Esophagus (tissue), 2 donors: ENCODE data around the gene TMTC1. TPM values are rescaled to one million over a fixed set of nuclear protein-coding genes. Genes with fewer than 3 reads are reported as not detected.
"Not testable (repeated sequence)": the region's sequence is repeated elsewhere in the genome, so short reads cannot be mapped to it uniquely, and the experiment has no call there.

Source experiments
- H3K27ac ChIP-seq, 2 donors: one replicate each; pipeline ENCODE4 v1.5.1; 2013; ENCODE audit warnings: low read depth in 2 of 2, mild to moderate bottlenecking in 2 of 2, inconsistent platforms in 1 of 2, low read length in 1 of 2, moderate library complexity in 1 of 2
- H3K27me3 ChIP-seq, 2 donors: one replicate each; pipeline ENCODE4 v1.6.1; 2013; ENCODE audit warnings: low read length in 2 of 2, control low read depth in 1 of 2, mild to moderate bottlenecking in 1 of 2; ENCODE audit not compliant: insufficient read depth in 2 of 2, control insufficient read depth in 1 of 2
- H3K36me3 ChIP-seq, 2 donors: one replicate each; pipeline ENCODE4 v1.6.1; 2013; ENCODE audit warnings: low read length in 1 of 2; ENCODE audit not compliant: control insufficient read depth in 2 of 2, insufficient read depth in 2 of 2
- H3K4me1 ChIP-seq, 2 donors: one replicate each; pipeline ENCODE4 v1.6.1; 2013; ENCODE audit warnings: low read length in 1 of 2; ENCODE audit not compliant: control insufficient read depth in 2 of 2, insufficient read depth in 2 of 2
- H3K4me3 ChIP-seq, 2 donors: one replicate each; pipeline ENCODE4 v1.5.1; 2013; ENCODE audit warnings: low read length in 2 of 2, mild to moderate bottlenecking in 2 of 2, low read depth in 1 of 2, moderate library complexity in 1 of 2
- H3K9me3 ChIP-seq, 2 donors: one replicate each; pipeline ENCODE4 v1.6.1; 2013; ENCODE audit warnings: mild to moderate bottlenecking in 2 of 2, low read depth in 1 of 2, low read length in 1 of 2, moderate library complexity in 1 of 2; ENCODE audit not compliant: control insufficient read depth in 2 of 2, insufficient read depth in 1 of 2
- WGBS, 2 donors: extraction: QIAGEN DNeasy Blood & Tissue Kit; methylation state at CpG; one replicate each; pipeline ENCODE4 v1.1.7; 2013; 5-methylcytosine and 5-hydroxymethylcytosine counted together
- polyA plus RNA-seq, 2 donors: library from polyadenylated mRNA; stranded (reverse); fragments of 200-250 nt; gene quantifications; one replicate each; pipeline ENCODE4 v1.2.3, GENCODE V29; 2013
- donor health status: healthy with polysubstance abuse.
- donor health status: Bipolar disorder and iron deficiency.

The TMTC1 gene
- polyA plus RNA-seq, result 1 to 10 TPM; 1.3 to 1.6 TPM

- no peaks in the 10 kb centered on the region for H3K27me3 ChIP-seq
- peaks cover 0 to 2% of the 10 kb centered on the region in 2 donors for H3K4me1 ChIP-seq
- H3K36me3 ChIP-seq, result no peaks in the 10 kb centered on the region
- WGBS, 2 donors, result 2 to 5% methylated on average over 63 to 87 of the region's 87 CpGs
- H3K27ac ChIP-seq, result peak within 1 kb of the TSS; percentile 66 to 80
- H3K9me3 ChIP-seq, result no peaks in the 10 kb centered on the region
- H3K4me3 ChIP-seq, result peak within 1 kb of the TSS; percentile 66 to 71
These were observed at the start of gene TMTC1 for GRCh38 chr12:29783773-29784666. Gene TMTC1, minus strand, starts transcription at chr12:29783942. Its CDS starts 191 bp downstream, at chr12:29783751.

DNA sequence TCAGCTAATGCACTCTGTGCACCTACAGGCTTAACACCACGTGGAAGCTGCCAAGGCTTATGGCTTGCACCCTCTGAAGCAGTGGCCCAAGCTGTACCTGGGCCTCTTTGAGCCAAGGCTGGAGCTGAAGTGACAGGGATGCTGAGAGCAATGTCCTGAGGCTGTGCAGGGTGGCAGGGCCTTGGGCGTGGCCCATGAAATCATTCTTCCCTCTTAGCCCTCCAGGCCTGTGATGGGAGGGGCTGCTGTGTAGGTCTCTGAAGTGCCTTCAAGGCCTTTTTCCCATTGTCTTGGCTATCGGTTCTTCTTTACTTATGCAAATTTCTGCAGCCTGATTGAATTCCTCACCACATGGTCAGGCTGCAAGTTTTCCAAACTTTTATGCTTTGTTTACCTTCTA, 47.4 kb upstream of the TMTC1 start:
- no peak overlapping the region for H3K4me3 ChIP-seq
- H3K27ac ChIP-seq, result no peak overlapping the region
- no peaks in the 10 kb centered on the region for H3K36me3 ChIP-seq
- 68 to 81% methylated on average over 3 of the region's 3 CpGs for WGBS, 2 donors
- H3K9me3 ChIP-seq, result peaks cover 0 to 3% of the 10 kb centered on the region in 2 donors
- no peaks in the 10 kb centered on the region for H3K27me3 ChIP-seq
- no peaks in the 10 kb centered on the region for H3K4me1 ChIP-seq

- peaks cover 0 to 3% of the 10 kb centered on the region in 2 donors for H3K9me3 ChIP-seq
- WGBS, 2 donors, result 39 to 50% methylated on average over 1 of the region's 1 CpG
- no peaks in the 10 kb centered on the region for H3K36me3 ChIP-seq
- no peak overlapping the region for H3K27ac ChIP-seq
- no peak overlapping the region for H3K4me3 ChIP-seq
- no peaks in the 10 kb centered on the region for H3K27me3 ChIP-seq
- no peaks in the 10 kb centered on the region for H3K4me1 ChIP-seq
These were observed 46.6 kb upstream of the TMTC1 start for GRCh38 chr12:29830391-29830790.

- H3K27me3 ChIP-seq, result no peaks in the 10 kb centered on the region
- H3K4me3 ChIP-seq, result no peak overlapping the region
- no peaks in the 10 kb centered on the region for H3K9me3 ChIP-seq
- WGBS, 2 donors, result 71 to 76% methylated on average over 2 of the region's 2 CpGs
- no peaks in the 10 kb centered on the region for H3K36me3 ChIP-seq
- H3K4me1 ChIP-seq, result no peaks in the 10 kb centered on the region
- H3K27ac ChIP-seq, result no peak overlapping the region
These were observed 35.3 kb upstream of the TMTC1 start for GRCh38 chr12:29818916-29819623.

DNA sequence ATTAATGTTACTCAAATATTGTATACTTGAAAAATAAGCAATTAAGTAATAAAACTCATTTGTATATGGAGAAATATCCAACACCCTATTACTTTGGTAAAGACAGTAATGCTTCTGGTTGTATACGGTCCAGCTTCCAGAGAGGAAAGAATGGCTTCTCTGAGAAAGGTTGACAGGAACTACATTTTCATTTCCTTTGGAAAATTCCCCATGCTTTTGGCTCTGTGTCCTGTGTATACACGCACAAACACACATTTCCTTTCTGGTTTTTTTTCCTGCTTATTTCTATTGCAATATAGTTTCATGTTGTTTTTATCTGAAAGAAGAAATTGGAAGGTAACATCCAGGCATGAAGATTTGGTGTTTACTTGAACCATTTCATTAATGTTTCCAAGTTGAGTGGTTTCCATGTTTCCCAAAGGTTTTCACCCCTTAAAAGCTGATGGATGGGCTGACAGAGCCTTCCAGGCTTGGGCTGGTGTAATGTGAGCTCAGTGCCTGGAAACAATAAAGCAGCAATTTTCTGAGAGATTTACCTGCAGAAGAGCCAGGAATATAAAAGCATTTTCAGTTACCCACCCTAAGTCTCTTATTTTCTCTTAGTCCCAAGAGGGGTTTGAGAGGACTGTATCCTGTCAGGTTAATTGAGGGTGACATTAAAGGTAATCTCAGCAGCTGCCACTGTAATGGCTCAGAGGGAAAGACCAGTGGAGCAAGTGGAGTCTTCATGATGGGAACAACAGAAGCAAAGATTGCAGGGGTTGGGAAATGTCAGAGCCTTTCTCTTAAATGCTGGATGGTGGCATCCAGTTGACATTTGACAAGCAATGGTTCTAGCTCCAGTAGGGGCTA, 33.4 kb upstream of the TMTC1 start:
- WGBS, 2 donors, result 76 to 80% methylated on average over 2 of the region's 2 CpGs
- H3K9me3 ChIP-seq, result no peaks in the 10 kb centered on the region

GRCh38 chr12:29809616-29810361, 26.0 kb upstream of the TMTC1 start:
- not testable (repeated sequence) for H3K27me3 ChIP-seq, H3K4me3 ChIP-seq, H3K4me1 ChIP-seq, H3K9me3 ChIP-seq, H3K36me3 ChIP-seq, H3K27ac ChIP-seq
- WGBS, 2 donors, result 92% methylated on average over 17 to 21 of the region's 24 CpGs

More for the DNA sequence above, 33.4 kb upstream of the TMTC1 start:
- Histone ChIP-seq H3K4me1 (no peaks in the 10 kb centered on the region), H3K36me3 (no peaks in the 10 kb centered on the region), H3K4me3 (no peak overlapping the region), H3K27me3 (no peaks in the 10 kb centered on the region), H3K27ac (no peak overlapping the region)

- H3K9me3 ChIP-seq, result no peaks in the 10 kb centered on the region
- no peaks in the 10 kb centered on the region for H3K36me3 ChIP-seq
- no peaks in the 10 kb centered on the region for H3K27me3 ChIP-seq
- H3K4me3 ChIP-seq, result no peak overlapping the region
- no peaks in the 10 kb centered on the region for H3K4me1 ChIP-seq
- H3K27ac ChIP-seq, result no peak overlapping the region
These were observed 23.4 kb upstream of the TMTC1 start for GRCh38 chr12:29807129-29807528.

DNA sequence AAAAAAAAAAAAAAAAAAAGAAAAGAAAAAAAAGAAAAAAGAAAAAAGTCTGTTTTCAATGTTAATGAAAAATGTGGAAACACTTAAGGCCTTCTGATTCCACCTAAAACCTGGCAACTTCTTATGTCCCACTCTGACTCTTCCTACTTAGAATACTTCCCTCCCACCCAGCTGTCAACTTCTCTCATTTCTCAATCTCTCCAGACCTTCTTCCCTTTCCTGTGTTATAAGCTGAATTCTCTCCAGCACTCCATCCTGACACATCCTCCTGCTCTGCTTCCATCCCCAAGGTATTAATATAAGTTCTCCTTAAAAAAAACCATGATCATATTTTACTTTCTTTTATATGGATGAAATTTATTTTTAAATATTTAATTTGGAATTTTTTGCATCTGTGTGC, 20.3 kb upstream of the TMTC1 start:
- H3K9me3 ChIP-seq, result no peaks in the 10 kb centered on the region
- no peak overlapping the region for H3K27ac ChIP-seq
- H3K4me1 ChIP-seq, result no peaks in the 10 kb centered on the region
- H3K36me3 ChIP-seq, result no peaks in the 10 kb centered on the region
- H3K27me3 ChIP-seq, result no peaks in the 10 kb centered on the region
- no peak overlapping the region for H3K4me3 ChIP-seq

DNA sequence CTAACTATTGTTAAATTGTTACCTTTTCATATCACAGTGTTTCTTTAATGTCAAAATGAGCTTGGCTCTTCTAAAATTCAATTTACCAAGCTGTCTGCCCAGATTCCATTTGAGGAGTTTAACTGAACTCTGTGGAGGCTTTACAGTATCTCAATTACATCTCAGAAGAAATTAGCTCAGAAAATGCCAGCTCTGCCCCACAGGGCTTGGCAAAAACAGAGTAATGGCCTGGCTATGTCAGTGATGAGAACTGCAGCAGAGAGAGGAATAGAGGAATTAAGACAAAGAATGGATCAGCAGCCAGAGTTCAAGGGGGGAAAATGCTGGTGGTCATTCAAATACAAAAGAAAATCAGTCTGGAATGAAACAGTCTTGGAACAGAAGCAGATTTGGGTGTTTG, 15.8 kb upstream of the TMTC1 start:
- Histone ChIP-seq H3K4me3 (no peak overlapping the region), H3K36me3 (no peaks in the 10 kb centered on the region), H3K9me3 (no peaks in the 10 kb centered on the region), H3K27me3 (no peaks in the 10 kb centered on the region), H3K27ac (no peak overlapping the region), H3K4me1 (no peaks in the 10 kb centered on the region)
